ENCODE results near the gene TYW5.

TYW5 gene

DNA sequence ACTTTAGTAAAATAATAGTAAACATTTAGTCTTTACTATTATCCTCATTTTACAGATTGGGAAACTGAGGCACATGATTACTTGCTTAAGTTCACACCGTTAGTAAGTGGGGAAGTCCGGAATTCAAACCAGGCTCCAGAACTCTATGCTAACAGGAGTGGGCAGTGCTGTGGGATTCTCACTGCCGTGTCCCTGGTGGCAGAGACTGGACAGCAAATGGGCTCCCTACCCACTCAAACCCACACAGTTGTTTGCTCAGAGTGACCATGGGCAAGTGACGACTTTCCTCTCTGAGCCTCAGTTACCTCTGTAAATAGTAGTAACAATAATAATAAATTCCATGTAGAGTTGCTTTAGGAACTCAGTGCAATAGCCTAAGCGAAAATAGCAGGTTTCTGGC lies 24.1 kb upstream of the TYW5 start:
- H3K4me1 ChIP-seq (ENCODE audit: insufficient read depth, low read length, severe bottlenecking): no peaks in the 10 kb centered on the region
- H3F3A ChIP-seq (ENCODE audit: insufficient read depth, low read length): no peaks in the 10 kb centered on the region
- H4K20me1 ChIP-seq (ENCODE audit: insufficient read depth, low read length): no peaks in the 10 kb centered on the region
- no peaks in the 10 kb centered on the region for H3K9me3 ChIP-seq (ENCODE audit: low read length)
- no peaks in the 10 kb centered on the region for H3K9me2 ChIP-seq (ENCODE audit: low read depth, low read length)
- H3K4me2 ChIP-seq (ENCODE audit: low read length): no peak overlapping the region
- no peak overlapping the region for H3K27ac ChIP-seq (ENCODE audit: low read depth, low read length, poor library complexity, severe bottlenecking)
- TF ChIP-seq, protein P1, sequence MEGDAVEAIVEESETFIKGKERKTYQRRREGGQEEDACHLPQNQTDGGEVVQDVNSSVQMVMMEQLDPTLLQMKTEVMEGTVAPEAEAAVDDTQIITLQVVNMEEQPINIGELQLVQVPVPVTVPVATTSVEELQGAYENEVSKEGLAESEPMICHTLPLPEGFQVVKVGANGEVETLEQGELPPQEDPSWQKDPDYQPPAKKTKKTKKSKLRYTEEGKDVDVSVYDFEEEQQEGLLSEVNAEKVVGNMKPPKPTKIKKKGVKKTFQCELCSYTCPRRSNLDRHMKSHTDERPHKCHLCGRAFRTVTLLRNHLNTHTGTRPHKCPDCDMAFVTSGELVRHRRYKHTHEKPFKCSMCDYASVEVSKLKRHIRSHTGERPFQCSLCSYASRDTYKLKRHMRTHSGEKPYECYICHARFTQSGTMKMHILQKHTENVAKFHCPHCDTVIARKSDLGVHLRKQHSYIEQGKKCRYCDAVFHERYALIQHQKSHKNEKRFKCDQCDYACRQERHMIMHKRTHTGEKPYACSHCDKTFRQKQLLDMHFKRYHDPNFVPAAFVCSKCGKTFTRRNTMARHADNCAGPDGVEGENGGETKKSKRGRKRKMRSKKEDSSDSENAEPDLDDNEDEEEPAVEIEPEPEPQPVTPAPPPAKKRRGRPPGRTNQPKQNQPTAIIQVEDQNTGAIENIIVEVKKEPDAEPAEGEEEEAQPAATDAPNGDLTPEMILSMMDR (IDR thresholded peaks at IDR 0.05; ENCODE audit: low read length): no peak
- TF ChIP-seq EZH2 (IDR thresholded peaks at IDR 0.05; ENCODE audit: borderline replicate concordance, low read length): no peak
- no peak overlapping the region for H2AFZ ChIP-seq (ENCODE audit: low read length)
- no peak overlapping the region for H3K4me3 ChIP-seq (ENCODE audit: low read depth, low read length, poor library complexity, severe bottlenecking)
- H3K27me3 ChIP-seq (ENCODE audit: insufficient read depth, low read length): no peaks in the 10 kb centered on the region
- no peaks in the 10 kb centered on the region for H3K79me2 ChIP-seq (ENCODE audit: insufficient read depth, low read length)
- no peak overlapping the region for H3K9ac ChIP-seq (ENCODE audit: low read length)
- H3K36me3 ChIP-seq (ENCODE audit: insufficient read depth, low read length): no peaks in the 10 kb centered on the region

DNA sequence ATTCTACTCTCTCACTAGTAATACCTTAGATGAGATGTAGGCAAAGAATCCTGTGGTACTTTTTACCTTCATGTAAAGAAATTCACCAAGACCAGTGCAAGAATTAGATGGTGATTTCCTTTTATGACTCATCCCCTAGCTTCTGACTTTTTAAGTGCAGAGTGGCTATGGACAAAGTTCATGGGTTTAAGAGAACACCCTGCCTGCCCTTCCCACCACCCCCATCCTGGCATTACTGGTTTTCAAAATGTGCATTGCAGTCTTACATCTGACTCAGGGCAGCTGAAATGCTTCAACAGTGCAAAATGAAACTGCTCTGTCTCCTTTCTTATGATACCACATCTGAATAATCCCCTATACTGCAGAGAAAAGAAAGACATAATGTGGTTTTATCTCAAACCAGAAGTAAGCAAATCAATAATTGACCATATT lies 22.7 kb upstream of the TYW5 start:
- H3K9me3 ChIP-seq (ENCODE audit: low read length): no peaks in the 10 kb centered on the region
- H3K4me3 ChIP-seq (ENCODE audit: low read depth, low read length, poor library complexity, severe bottlenecking): no peak overlapping the region
- no peaks in the 10 kb centered on the region for H3K36me3 ChIP-seq (ENCODE audit: insufficient read depth, low read length)
- no peaks in the 10 kb centered on the region for H4K20me1 ChIP-seq (ENCODE audit: insufficient read depth, low read length)
- no peaks in the 10 kb centered on the region for H3K4me1 ChIP-seq (ENCODE audit: insufficient read depth, low read length, severe bottlenecking)
- H3K4me2 ChIP-seq (ENCODE audit: low read length): no peak overlapping the region
- TF ChIP-seq EZH2 (IDR thresholded peaks at IDR 0.05; ENCODE audit: borderline replicate concordance, low read length): no peak
- TF ChIP-seq, protein P1 (IDR thresholded peaks at IDR 0.05; ENCODE audit: low read length): no peak
- no peak overlapping the region for H3K9ac ChIP-seq (ENCODE audit: low read length)
- no peaks in the 10 kb centered on the region for H3F3A ChIP-seq (ENCODE audit: insufficient read depth, low read length)
- H3K79me2 ChIP-seq (ENCODE audit: insufficient read depth, low read length): no peaks in the 10 kb centered on the region
- no peak overlapping the region for H3K27ac ChIP-seq (ENCODE audit: low read depth, low read length, poor library complexity, severe bottlenecking)
- no peak overlapping the region for H2AFZ ChIP-seq (ENCODE audit: low read length)
- no peaks in the 10 kb centered on the region for H3K27me3 ChIP-seq (ENCODE audit: insufficient read depth, low read length)
- no peaks in the 10 kb centered on the region for H3K9me2 ChIP-seq (ENCODE audit: low read depth, low read length)

DNA sequence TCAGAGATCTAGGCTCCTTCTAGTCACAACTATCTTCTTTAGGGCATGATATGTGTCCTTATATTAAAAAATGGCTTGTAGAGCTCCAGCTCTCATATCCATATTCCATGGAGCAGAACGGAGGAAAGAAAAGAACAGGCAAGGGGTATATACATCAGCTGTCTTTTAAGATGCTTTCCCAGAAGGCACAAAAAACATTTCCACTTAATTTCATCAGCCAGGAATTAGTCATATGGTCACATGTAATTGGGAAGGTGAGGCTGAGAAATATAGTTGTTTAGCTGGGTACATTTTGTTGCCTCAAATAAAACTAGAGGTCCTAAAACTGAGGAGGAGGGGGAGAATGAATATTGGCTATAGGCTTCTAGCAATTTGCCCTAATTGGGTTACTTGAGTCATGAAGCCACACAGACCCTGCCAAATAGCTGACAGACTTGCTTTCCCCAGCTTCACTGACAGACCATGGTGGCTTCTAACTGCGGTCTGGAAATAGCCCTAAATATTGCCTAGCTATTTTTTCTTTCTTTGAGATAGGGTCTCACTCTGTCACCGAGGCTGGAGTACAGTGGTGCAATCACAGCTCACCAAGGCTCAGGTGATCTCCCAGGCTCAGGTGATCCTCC lies 20.1 kb upstream of the TYW5 start:
- Histone ChIP-seq H3K9me3 (ENCODE audit: low read length) (no peaks in the 10 kb centered on the region), H3K4me2 (ENCODE audit: low read length) (no peak overlapping the region), H3K27ac (ENCODE audit: low read depth, low read length, poor library complexity, severe bottlenecking) (no peak overlapping the region)

More for the DNA sequence above, 20.1 kb upstream of the TYW5 start:
- H3K36me3 ChIP-seq (ENCODE audit: insufficient read depth, low read length): no peaks in the 10 kb centered on the region
- no peaks in the 10 kb centered on the region for H3K4me1 ChIP-seq (ENCODE audit: insufficient read depth, low read length, severe bottlenecking)
- H3K27me3 ChIP-seq (ENCODE audit: insufficient read depth, low read length): no peaks in the 10 kb centered on the region
- TF ChIP-seq, protein P1 (IDR thresholded peaks at IDR 0.05; ENCODE audit: low read length): no peak
- TF ChIP-seq EZH2 (IDR thresholded peaks at IDR 0.05; ENCODE audit: borderline replicate concordance, low read length): no peak
- H3F3A ChIP-seq (ENCODE audit: insufficient read depth, low read length): no peaks in the 10 kb centered on the region
- H2AFZ ChIP-seq (ENCODE audit: low read length): no peak overlapping the region
- no peaks in the 10 kb centered on the region for H3K9me2 ChIP-seq (ENCODE audit: low read depth, low read length)
- H3K4me3 ChIP-seq (ENCODE audit: low read depth, low read length, poor library complexity, severe bottlenecking): no peak overlapping the region
- H3K79me2 ChIP-seq (ENCODE audit: insufficient read depth, low read length): no peaks in the 10 kb centered on the region
- H4K20me1 ChIP-seq (ENCODE audit: insufficient read depth, low read length): no peaks in the 10 kb centered on the region
- no peak overlapping the region for H3K9ac ChIP-seq (ENCODE audit: low read length)

Measured in OCI-LY1 (cell line).